Measurements from ENCODE around the gene OR2A2. TPM values are rescaled to one million over a fixed set of nuclear protein-coding genes. Genes with fewer than 3 reads are reported as not detected.

The OR2A2 gene
- total RNA-seq, 4 donors from 2014 or later, result not detected

DNA sequence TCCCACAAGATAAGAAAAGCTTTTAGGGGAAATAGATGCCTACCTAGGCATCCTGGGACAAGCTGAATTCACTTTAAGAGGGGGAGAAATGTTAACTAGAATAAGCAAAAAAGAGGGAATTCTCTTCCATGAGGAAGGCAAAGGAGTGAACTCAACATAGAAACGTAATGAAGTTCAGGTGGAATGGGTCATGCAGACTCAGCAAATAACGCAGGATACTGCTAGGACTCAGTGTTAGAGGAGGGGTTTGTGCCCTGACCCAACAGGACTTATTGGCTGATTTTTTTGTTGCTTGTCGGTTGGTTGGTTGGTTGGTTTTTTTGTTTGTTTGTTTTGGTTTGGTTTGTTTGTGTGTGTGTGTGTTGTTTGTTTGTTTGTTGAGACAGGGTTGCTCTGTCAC is 22.9 kb downstream of the OR2A2 start:
- TF ChIP-seq EP300 (IDR thresholded peaks at IDR 0.05), result no peak
- TF ChIP-seq, protein P1, sequence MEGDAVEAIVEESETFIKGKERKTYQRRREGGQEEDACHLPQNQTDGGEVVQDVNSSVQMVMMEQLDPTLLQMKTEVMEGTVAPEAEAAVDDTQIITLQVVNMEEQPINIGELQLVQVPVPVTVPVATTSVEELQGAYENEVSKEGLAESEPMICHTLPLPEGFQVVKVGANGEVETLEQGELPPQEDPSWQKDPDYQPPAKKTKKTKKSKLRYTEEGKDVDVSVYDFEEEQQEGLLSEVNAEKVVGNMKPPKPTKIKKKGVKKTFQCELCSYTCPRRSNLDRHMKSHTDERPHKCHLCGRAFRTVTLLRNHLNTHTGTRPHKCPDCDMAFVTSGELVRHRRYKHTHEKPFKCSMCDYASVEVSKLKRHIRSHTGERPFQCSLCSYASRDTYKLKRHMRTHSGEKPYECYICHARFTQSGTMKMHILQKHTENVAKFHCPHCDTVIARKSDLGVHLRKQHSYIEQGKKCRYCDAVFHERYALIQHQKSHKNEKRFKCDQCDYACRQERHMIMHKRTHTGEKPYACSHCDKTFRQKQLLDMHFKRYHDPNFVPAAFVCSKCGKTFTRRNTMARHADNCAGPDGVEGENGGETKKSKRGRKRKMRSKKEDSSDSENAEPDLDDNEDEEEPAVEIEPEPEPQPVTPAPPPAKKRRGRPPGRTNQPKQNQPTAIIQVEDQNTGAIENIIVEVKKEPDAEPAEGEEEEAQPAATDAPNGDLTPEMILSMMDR (IDR thresholded peaks at IDR 0.05), result no peak
- TF ChIP-seq POLR2A (IDR thresholded peaks at IDR 0.05), result no peak
- Histone ChIP-seq H3K4me3 (no peak overlapping the region), H3K27me3 (no peaks in the 10 kb centered on the region), H3K9me3 (no peaks in the 10 kb centered on the region), H3K4me1 (no peaks in the 10 kb centered on the region), H3K27ac (no peak overlapping the region), H3K36me3 (no peaks in the 10 kb centered on the region)
- 69 to 72% methylated on average over 3 of the region's 3 CpGs for WGBS, 2 donors
- DNase-seq (ENCODE audit: low spot score in 2 of 2), result no peak

DNA sequence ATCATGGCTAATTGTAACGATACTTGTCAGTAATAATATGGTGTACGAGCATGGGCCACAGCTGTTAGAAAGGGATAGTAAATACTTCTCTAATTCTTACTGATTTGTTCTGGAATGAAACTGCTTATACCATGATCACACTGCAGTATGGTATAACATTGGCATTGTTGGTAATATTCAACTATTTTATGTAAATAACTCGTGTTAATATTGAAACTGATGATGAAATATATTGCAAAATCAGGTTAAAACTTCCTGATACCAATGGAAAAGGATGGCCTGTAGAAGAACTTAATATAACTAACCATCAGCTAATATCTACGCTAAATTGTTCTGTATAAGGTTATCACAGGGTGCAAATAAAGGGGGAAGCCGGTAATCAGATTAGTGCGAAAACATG is 23.9 kb downstream of the OR2A2 start:
- H3K9me3 ChIP-seq, result no peaks in the 10 kb centered on the region
- H3K36me3 ChIP-seq, result no peaks in the 10 kb centered on the region
- H3K4me1 ChIP-seq, result no peaks in the 10 kb centered on the region
- DNase-seq (ENCODE audit: low spot score in 2 of 2), result no peak
- H3K27me3 ChIP-seq, result no peaks in the 10 kb centered on the region
- TF ChIP-seq POLR2A (IDR thresholded peaks at IDR 0.05) (no peak), EP300 (IDR thresholded peaks at IDR 0.05) (no peak)
- TF ChIP-seq, protein P1 (IDR thresholded peaks at IDR 0.05), result no peak
- 74 to 82% methylated on average over 6 of the region's 6 CpGs for WGBS, 2 donors
- no peak overlapping the region for H3K4me3 ChIP-seq
- no peak overlapping the region for H3K27ac ChIP-seq

DNA sequence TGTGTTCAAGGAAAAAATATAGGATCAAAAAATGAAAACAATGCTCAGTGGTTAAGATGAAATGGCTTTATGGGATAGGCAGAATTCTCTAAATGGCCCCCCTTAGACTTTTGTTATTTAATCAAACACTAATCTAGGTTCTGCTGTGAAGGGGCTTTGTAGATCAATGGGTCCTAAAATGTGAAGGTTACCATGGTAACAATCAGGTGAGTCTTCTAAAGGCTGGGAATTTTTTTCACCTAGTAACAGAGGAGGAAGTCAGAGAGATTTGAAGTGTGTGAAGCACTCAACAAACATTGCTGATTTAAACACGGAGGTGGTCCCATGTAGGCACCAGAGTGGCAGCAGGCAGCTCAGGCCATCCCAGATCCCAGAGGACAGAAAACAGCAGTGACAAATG is 24.7 kb downstream of the OR2A2 start:
- no peaks in the 10 kb centered on the region for H3K27me3 ChIP-seq
- H3K4me3 ChIP-seq, result no peak overlapping the region
- WGBS, 2 donors, result 85 to 96% methylated on average over 1 of the region's 1 CpG
- no peaks in the 10 kb centered on the region for H3K9me3 ChIP-seq
- H3K4me1 ChIP-seq, result no peaks in the 10 kb centered on the region
- H3K36me3 ChIP-seq, result no peaks in the 10 kb centered on the region
- DNase-seq (ENCODE audit: low spot score in 2 of 2), result no peak
- TF ChIP-seq EP300 (IDR thresholded peaks at IDR 0.05) (no peak), POLR2A (IDR thresholded peaks at IDR 0.05) (no peak)
- TF ChIP-seq, protein P1 (IDR thresholded peaks at IDR 0.05), result no peak
- no peak overlapping the region for H3K27ac ChIP-seq

DNA sequence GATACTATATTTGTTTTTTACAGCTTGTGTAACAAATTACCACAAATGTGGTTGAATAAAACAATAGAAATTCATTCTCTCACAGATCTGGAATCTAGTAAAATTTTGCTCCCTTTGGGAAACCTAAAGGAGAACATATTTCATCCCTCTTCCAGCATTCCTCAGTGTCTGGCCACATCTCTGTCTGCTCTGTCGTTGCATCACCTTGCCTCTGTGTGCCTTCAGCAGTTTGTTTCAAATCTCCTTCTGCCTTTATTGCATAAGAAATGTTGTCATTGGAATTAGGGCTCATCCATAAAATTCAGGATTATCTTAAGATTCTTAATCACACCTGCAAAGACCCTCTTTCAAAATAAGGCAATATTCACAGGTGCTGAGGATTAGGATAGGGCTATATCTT is 28.1 kb downstream of the OR2A2 start:
- Histone ChIP-seq H3K4me3 (no peak overlapping the region), H3K27ac (no peak overlapping the region), H3K27me3 (no peaks in the 10 kb centered on the region), H3K36me3 (no peaks in the 10 kb centered on the region), H3K4me1 (no peaks in the 10 kb centered on the region), H3K9me3 (no peaks in the 10 kb centered on the region)
- TF ChIP-seq POLR2A (IDR thresholded peaks at IDR 0.05), result no peak
- TF ChIP-seq EP300 (IDR thresholded peaks at IDR 0.05), result no peak
- TF ChIP-seq, protein P1 (IDR thresholded peaks at IDR 0.05), result no peak
- no peak for DNase-seq (ENCODE audit: low spot score in 2 of 2)
- WGBS, 2 donors, result 54 to 87% methylated on average over 1 of the region's 1 CpG

DNA sequence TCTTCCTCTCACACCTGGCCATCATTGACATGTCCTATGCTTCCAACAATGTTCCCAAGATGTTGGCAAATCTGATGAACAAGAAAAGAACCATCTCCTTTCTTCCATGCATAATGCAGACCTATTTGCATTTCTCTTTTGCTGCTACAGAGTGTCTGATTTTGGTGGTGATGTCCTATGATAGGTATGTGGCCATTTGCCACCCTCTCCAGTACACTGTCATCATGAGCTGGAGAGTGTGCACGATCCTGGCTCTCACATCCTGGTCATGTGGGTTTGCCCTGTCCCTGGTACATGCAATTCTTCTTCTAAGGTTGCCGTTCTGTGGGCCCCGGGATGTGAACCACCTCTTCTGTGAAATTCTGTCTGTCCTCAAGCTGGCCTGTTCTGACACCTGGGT is 32.8 kb downstream of the OR2A2 start:
- H3K4me3 ChIP-seq, result no peak overlapping the region
- 81 to 86% methylated on average over 3 of the region's 3 CpGs for WGBS, 2 donors
- TF ChIP-seq POLR2A (IDR thresholded peaks at IDR 0.05) (no peak), EP300 (IDR thresholded peaks at IDR 0.05) (no peak)
- TF ChIP-seq, protein P1 (IDR thresholded peaks at IDR 0.05), result no peak
- no peaks in the 10 kb centered on the region for H3K4me1 ChIP-seq
- H3K36me3 ChIP-seq, result no peaks in the 10 kb centered on the region
- no peak for DNase-seq (ENCODE audit: low spot score in 2 of 2)
- H3K9me3 ChIP-seq, result peaks cover 0 to 5% (median 0%) of the 10 kb centered on the region in 4 donors
- H3K27me3 ChIP-seq, result no peaks in the 10 kb centered on the region
- H3K27ac ChIP-seq, result no peak overlapping the region

Data from tibial nerve (tissue), 4 donors.